Adrenal gland (tissue), 12 donors: ENCODE measurements around the gene ELOVL7. TPM values are rescaled to one million over a fixed set of nuclear protein-coding genes. Genes with fewer than 3 reads are reported as not detected.

Experiments used
- DNase-seq, 7 donors: peaks; one replicate each; pipeline ENCODE4 v3.0.0-alpha.2; 2019 to 2020
- H3K27ac ChIP-seq, 5 donors: fragments of 200-600 bp; sonication (generic) in 4 of 5; 1 replicate in 3 of 5; 2 replicates in 2 of 5; pipeline versions ENCODE4 v1.5.1 to v1.8.0; 2016 to 2020; ENCODE audit warnings: mild to moderate bottlenecking in 1 of 5
- H3K27me3 ChIP-seq: fragments of 200-600 bp; 2 replicates; pipeline ENCODE4 v1.8.0; 2021
- H3K36me3 ChIP-seq, 2 donors: fragments of 200-600 bp; replicated peaks in 1 of 2; 1 replicate in 1 of 2; 2 replicates in 1 of 2; pipeline versions ENCODE4 v1.5.1 to v1.8.0; 2018 to 2022
- H3K4me1 ChIP-seq, 2 donors: fragments of 200-600 bp; replicated peaks in 1 of 2; 1 replicate in 1 of 2; 2 replicates in 1 of 2; pipeline versions ENCODE4 v1.5.1 to v1.8.0; 2018 to 2021
- H3K4me3 ChIP-seq, 4 donors: fragments of 200-600 bp; sonication (generic) in 3 of 4; one replicate each; pipeline ENCODE4 v1.5.1; 2016 to 2018
- H3K9me3 ChIP-seq, 3 donors: fragments of 200-600 bp; sonication (generic) in 1 of 3; replicated peaks in 1 of 3; 1 replicate in 2 of 3; 2 replicates in 1 of 3; pipeline versions ENCODE4 v1.5.1 to v1.8.0; 2016 to 2021
- POLR2A ChIP-seq, 2 donors: fragments of 450-650 bp; IDR thresholded peaks; one replicate each; pipeline ENCODE4 v1.6.1; 2017; ENCODE audit warnings: antibody characterized with exemption in 2 of 2, mild to moderate bottlenecking in 2 of 2, moderate library complexity in 1 of 2
- WGBS, 4 donors: extraction: QIAGEN DNeasy Blood & Tissue Kit in 2 of 4; methylation state at CpG; one replicate each; pipeline versions ENCODE4 v1.1.5 to v1.1.7; 2013 to 2017; 5-methylcytosine and 5-hydroxymethylcytosine counted together
- intact Hi-C, 2 donors: fragments of 100-400 bp; cut with DNase I; formaldehyde crosslinking; loops; one replicate each; pipeline versions ENCODE4 v1.14.1 to v1.15.0; 2022 to 2023
- polyA plus RNA-seq, 3 donors: library from polyadenylated mRNA; stranded (reverse); fragments of 200-250 nt in 2 of 3; fragments of 350-450 nt in 1 of 3; fragmentation: Illumina TruSeq in 1 of 3; extraction: RNeasy Lipid Tissue Mini Kit (QIAGEN cat#74804) in 1 of 3; gene quantifications; one replicate each; pipeline ENCODE4 v1.2.3, GENCODE V29; 2013 to 2014
- total RNA-seq, 9 donors: library from RNA; depleted of rRNA in 4 of 9; stranded (reverse); fragments of >200 nt in 4 of 9; fragments of 120-200 nt in 1 of 9; fragmentation: NEBNext Ultra II Directional in 1 of 9; extraction: Animal tissue kit (Norgen Biotek cat#: 25700) in 1 of 9; gene quantifications; one replicate each; pipeline versions ENCODE4 v1.1.0 to v1.2.4, GENCODE V29; 2013 to 2023
- TF ChIP-seq, protein P1 (sequence below), 6 experiments: fragments of 450-650 bp in 4 of 6; fragments of 200-600 bp in 2 of 6; sonication (generic) in 1 of 6; IDR thresholded peaks; 1 replicate in 5 of 6; 2 replicates in 1 of 6; pipeline versions ENCODE4 v1.5.1 to v1.8.0; 2016 to 2021; ENCODE audit warnings: antibody characterized with exemption in 6 of 6, mild to moderate bottlenecking in 2 of 6, moderate library complexity in 1 of 6
- donor health status: healthy with polysubstance abuse.
- donor health status: Bipolar disorder and iron deficiency.
- donor health status: DM: yes; HTN: yes; CAD: no.
- donor health status: DM: no; HTN: no; CAD: no.
- donor health status: DM: no; HTN: no; CAD: no.
- donor health status: DM: yes; HTN: yes; CAD: no.

ELOVL7 gene
- total and polyA plus RNA-seq, 12 donors = 0.88 to 5.1 (median 3.0) TPM

DNA sequence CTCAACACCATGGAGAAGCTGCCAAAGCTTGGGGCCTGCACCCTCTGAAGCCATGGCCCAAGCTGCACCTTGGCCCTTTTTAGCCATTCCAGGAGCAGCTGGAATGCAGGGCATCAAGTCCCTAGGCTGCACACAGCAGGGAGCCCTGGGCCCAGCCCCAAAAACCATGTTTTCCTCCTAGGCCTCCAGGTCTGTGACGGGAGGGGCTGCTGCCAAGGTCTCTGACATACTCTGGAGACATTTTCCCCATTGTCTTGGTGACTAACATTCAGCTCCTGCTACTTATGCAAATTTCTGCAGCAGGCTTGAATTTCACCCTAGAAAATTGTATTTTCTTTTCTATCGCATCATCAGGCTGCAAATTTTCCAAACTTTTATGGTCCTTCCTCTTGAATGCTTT, 64.6 kb downstream of the ELOVL7 start:
- Histone ChIP-seq H3K9me3 (no peaks in the 10 kb centered on the region), H3K4me3 (no peak overlapping the region), H3K36me3 (no peaks in the 10 kb centered on the region), H3K4me1 (no peaks in the 10 kb centered on the region), H3K27me3 (no peaks in the 10 kb centered on the region), H3K27ac (no peak overlapping the region)
- no peak for DNase-seq
- WGBS, 4 donors = 80 to 98% (median 86%) methylated on average over 2 of the region's 2 CpGs
- TF ChIP-seq, protein P1, sequence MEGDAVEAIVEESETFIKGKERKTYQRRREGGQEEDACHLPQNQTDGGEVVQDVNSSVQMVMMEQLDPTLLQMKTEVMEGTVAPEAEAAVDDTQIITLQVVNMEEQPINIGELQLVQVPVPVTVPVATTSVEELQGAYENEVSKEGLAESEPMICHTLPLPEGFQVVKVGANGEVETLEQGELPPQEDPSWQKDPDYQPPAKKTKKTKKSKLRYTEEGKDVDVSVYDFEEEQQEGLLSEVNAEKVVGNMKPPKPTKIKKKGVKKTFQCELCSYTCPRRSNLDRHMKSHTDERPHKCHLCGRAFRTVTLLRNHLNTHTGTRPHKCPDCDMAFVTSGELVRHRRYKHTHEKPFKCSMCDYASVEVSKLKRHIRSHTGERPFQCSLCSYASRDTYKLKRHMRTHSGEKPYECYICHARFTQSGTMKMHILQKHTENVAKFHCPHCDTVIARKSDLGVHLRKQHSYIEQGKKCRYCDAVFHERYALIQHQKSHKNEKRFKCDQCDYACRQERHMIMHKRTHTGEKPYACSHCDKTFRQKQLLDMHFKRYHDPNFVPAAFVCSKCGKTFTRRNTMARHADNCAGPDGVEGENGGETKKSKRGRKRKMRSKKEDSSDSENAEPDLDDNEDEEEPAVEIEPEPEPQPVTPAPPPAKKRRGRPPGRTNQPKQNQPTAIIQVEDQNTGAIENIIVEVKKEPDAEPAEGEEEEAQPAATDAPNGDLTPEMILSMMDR (IDR thresholded peaks at IDR 0.05) = no peak
- TF ChIP-seq POLR2A (IDR thresholded peaks at IDR 0.05) = no peak
- intact Hi-C loops = no loop called here

DNA sequence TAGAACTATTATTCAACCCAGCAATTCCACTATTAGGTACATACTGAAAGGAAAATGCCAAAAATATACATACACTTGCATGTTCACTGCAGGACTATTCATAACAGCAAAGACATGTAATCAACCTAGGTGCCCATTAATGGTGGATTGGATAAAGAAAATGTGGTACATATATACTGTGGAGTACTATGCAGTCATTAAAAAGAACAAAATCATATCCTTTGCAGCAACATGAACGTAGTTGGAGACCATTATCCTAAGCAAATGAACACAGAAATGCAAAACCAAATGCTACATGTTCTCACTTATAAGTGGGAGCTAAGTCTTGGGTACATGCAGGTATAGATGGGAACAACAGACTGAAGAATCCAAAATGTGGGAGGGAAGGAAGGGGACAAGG, 67.7 kb downstream of the ELOVL7 start:
- no peaks in the 10 kb centered on the region for H3K36me3 ChIP-seq
- H3K27me3 ChIP-seq = no peaks in the 10 kb centered on the region
- H3K4me3 ChIP-seq = no peak overlapping the region
- TF ChIP-seq POLR2A (IDR thresholded peaks at IDR 0.05) = no peak
- TF ChIP-seq, protein P1 (IDR thresholded peaks at IDR 0.05) = no peak
- no peak overlapping the region for H3K27ac ChIP-seq
- no peak for DNase-seq
- intact Hi-C loops = no loop called here
- H3K4me1 ChIP-seq = no peaks in the 10 kb centered on the region
- H3K9me3 ChIP-seq = no peaks in the 10 kb centered on the region
- WGBS, 4 donors = 59 to 81% (median 68%) methylated on average over 1 of the region's 1 CpG

DNA sequence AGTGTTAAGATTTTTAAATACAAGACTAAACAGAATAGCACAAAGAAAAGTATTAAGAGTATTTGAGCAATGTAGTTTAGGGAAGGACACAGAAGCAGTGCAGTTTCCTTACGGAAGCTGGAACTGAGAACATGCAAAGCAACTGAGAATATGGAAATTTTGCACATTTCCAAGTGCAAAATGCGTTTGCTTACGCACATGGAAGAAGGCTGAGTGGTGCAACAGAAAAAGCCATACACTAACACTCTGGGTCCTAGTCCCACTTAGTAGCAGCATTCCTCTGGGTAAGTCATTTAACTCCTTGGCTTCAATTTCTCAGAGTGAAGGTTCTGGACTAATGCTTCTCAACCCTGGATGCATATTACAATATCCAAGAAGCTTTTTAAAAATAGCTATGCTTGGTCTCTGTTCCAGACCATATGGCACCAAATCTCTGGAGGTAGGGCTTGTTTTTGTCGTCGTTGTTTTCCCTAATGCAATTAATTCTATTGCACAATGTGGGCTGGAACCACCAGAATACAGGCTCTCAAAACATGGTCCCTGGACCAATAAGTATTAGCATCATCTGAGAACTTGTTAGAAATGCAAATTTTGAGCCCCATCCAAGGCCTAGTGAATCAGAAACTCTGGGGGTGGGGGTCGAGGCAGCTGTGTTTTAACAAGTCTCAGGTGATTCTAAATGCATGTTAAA, 78.9 kb downstream of the ELOVL7 start:
- Histone ChIP-seq H3K4me1 (no peaks in the 10 kb centered on the region), H3K27me3 (no peaks in the 10 kb centered on the region), H3K27ac (no peak overlapping the region), H3K9me3 (no peaks in the 10 kb centered on the region), H3K4me3 (no peak overlapping the region), H3K36me3 (no peaks in the 10 kb centered on the region)
- TF ChIP-seq POLR2A (IDR thresholded peaks at IDR 0.05) = no peak
- TF ChIP-seq, protein P1 (IDR thresholded peaks at IDR 0.05) = no peak
- DNase-seq = no peak
- intact Hi-C loops = no loop called here
- 69 to 84% (median 75%) methylated on average over 6 of the region's 6 CpGs for WGBS, 4 donors

DNA sequence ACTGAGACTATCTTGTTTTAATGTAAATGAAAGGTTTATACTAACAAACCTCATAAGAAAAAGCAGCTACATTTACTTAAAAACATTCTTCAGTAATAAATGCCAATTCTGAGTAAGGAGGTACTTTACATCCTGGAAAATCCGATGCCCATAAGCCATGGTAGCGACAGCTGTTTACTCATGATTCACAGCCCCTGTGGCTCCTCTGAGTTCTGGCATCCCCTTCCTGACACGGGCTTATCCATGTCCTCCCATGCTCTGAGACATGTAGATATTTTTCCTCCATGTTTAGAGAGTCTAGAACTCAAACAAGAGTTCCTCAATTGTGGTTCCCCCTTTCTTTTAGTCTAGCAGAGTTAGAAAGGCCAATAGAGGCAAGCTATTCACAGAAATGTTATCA, 81.0 kb downstream of the ELOVL7 start:
- Histone ChIP-seq H3K36me3 (no peaks in the 10 kb centered on the region), H3K9me3 (no peaks in the 10 kb centered on the region), H3K4me1 (no peaks in the 10 kb centered on the region), H3K27ac (no peak overlapping the region), H3K27me3 (no peaks in the 10 kb centered on the region), H3K4me3 (no peak overlapping the region)
- intact Hi-C loops = no loop called here
- no peak for TF ChIP-seq POLR2A (IDR thresholded peaks at IDR 0.05)
- TF ChIP-seq, protein P1 (IDR thresholded peaks at IDR 0.05) = no peak
- no peak for DNase-seq
- WGBS, 4 donors = 65 to 87% (median 80%) methylated on average over 3 of the region's 3 CpGs
